ENCODE data around the gene TRIM56.

The TRIM56 gene

DNA sequence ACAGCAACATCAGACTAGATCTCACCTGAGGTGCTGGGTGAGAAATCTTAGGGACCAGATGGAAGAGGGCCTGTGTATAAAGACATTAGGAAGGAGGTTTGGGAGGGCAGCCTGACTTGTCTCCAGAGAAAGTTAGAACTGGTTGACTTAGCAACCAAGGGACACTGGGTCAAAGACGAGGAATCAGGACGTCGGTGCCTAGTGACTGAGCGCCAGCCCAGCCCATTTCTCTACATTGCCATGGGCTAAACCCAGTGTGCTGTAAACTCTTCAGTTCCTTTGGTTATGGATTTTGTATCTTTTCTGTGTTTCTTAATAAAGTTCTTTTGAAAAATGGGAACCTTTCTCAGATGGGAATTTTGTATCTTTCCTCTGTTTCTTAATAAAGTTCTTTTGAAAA is 12.3 kb downstream of the TRIM56 start:
- Histone ChIP-seq H2AFZ (ENCODE audit: low read depth, low read length) (no peak overlapping the region), H3K23ac (ENCODE audit: low read length in 2 of 2) (no peak overlapping the region), H3K18ac (ENCODE audit: low read depth in 1 of 2, low read length in 2 of 2) (no peak overlapping the region), H2BK12ac (ENCODE audit: low read length in 2 of 2) (no peak overlapping the region), H3K4me3 (ENCODE audit: insufficient read depth in 1 of 2, low read depth in 1 of 2, low read length in 2 of 2) (no peak overlapping the region), H2BK15ac (ENCODE audit: low read depth, poor library complexity, severe bottlenecking) (no peak overlapping the region), H3K4me1 (ENCODE audit: control insufficient read depth, insufficient read depth, low read depth, low read length) (peaks cover 23% of the 10 kb centered on the region), H3K4me2 (ENCODE audit: low read length, poor library complexity, severe bottlenecking) (no peak overlapping the region), H2BK120ac (ENCODE audit: low read depth, low read length) (no peak overlapping the region), H2BK5ac (ENCODE audit: low read depth, low read length, poor library complexity, severe bottlenecking) (no peak overlapping the region), H3K27me3 (ENCODE audit: control insufficient read depth in 1 of 2, insufficient read depth in 1 of 2, low read length in 2 of 2) (no peaks in the 10 kb centered on the region), H2AK5ac (ENCODE audit: low read length, severe bottlenecking) (peak overlapping the region; percentile 6), H3K4ac (ENCODE audit: low read depth in 1 of 2, low read length in 2 of 2) (no peak overlapping the region), H3K79me1 (replicated peaks; ENCODE audit: low read length, poor library complexity, severe bottlenecking) (peaks cover 12% of the 10 kb centered on the region), H3K14ac (ENCODE audit: low read length in 2 of 2) (no peak overlapping the region), H3K9me3 (ENCODE audit: control insufficient read depth, low read length) (no peaks in the 10 kb centered on the region), H3K9ac (ENCODE audit: low read length) (no peak overlapping the region), H4K8ac (ENCODE audit: low read length) (no peak overlapping the region), H3K27ac (ENCODE audit: low read length, poor library complexity, severe bottlenecking) (no peak overlapping the region), H4K91ac (ENCODE audit: low read length) (no peak overlapping the region), H3K36me3 (ENCODE audit: control insufficient read depth in 1 of 2, insufficient read depth in 2 of 2, low read depth in 1 of 2, low read length in 2 of 2) (no peaks in the 10 kb centered on the region)
- DNase-seq = no peak
- WGBS = 97% methylated on average over 4 of the region's 4 CpGs

DNA sequence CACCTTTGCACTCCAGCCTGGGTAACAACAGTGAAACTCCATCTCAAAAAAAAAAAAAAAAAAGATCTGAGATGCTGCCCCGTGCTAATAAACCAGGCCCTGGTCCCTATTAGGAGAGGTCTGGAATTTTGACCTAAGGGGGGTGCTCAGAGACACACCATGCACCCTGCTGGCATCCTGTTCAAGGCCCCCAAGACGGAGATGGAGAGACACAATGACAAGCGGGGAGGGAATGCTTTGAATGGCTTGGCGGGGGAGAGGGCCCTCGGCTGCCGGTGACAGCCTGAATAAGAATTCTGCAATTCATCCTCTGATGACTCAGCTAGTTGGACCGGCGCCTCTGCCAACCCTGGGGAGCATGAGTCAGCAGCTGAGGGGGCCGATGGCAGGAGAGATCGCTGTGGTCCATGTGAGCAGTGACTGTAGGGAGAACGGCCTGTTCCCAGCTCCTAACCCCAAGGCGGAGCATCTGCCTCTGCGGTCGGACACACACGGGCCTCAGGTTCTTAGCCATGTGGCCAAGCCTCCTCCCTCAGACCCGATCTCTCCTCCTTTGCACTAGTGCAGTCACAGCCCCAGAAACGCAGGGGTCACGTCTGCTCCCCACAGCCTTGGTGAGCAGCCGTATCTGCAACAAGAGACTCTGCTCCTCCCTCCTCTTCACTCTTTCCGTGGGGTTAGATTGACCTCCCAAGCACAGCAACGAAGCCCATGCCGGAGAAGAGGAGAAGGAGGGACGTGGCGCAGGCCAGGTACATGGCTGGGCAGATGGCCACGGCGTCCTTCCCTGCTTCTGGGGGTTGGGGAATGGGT is 14.9 kb downstream of the TRIM56 start:
- Histone ChIP-seq H3K14ac (ENCODE audit: low read length in 2 of 2) (peak overlapping the region in 1 of 2 experiments; percentile 86), H3K36me3 (ENCODE audit: control insufficient read depth in 1 of 2, insufficient read depth in 2 of 2, low read depth in 1 of 2, low read length in 2 of 2) (no peaks in the 10 kb centered on the region), H3K4ac (ENCODE audit: low read depth in 1 of 2, low read length in 2 of 2) (peak overlapping the region; percentile 92 to 99), H3K23ac (ENCODE audit: low read length in 2 of 2) (peak overlapping the region in 1 of 2 experiments; percentile 84), H2BK120ac (ENCODE audit: low read depth, low read length) (peak overlapping the region; percentile 86), H2BK5ac (ENCODE audit: low read depth, low read length, poor library complexity, severe bottlenecking) (peak overlapping the region; percentile 97), H2AK5ac (ENCODE audit: low read length, severe bottlenecking) (peak overlapping the region; percentile 99), H3K27ac (ENCODE audit: low read length, poor library complexity, severe bottlenecking) (peak overlapping the region; percentile 97), H3K9me3 (ENCODE audit: control insufficient read depth, low read length) (no peaks in the 10 kb centered on the region), H3K4me3 (ENCODE audit: insufficient read depth in 1 of 2, low read depth in 1 of 2, low read length in 2 of 2) (peak overlapping the region in 1 of 2 experiments; percentile 51), H3K18ac (ENCODE audit: low read depth in 1 of 2, low read length in 2 of 2) (peak overlapping the region; percentile 93 to 99), H2BK12ac (ENCODE audit: low read length in 2 of 2) (peak overlapping the region; percentile 100), H3K4me1 (ENCODE audit: control insufficient read depth, insufficient read depth, low read depth, low read length) (peaks cover 20% of the 10 kb centered on the region), H2BK15ac (ENCODE audit: low read depth, poor library complexity, severe bottlenecking) (peak overlapping the region; percentile 92), H3K4me2 (ENCODE audit: low read length, poor library complexity, severe bottlenecking) (peak overlapping the region; percentile 1), H3K27me3 (ENCODE audit: control insufficient read depth in 1 of 2, insufficient read depth in 1 of 2, low read length in 2 of 2) (no peaks in the 10 kb centered on the region), H4K8ac (ENCODE audit: low read length) (peak overlapping the region; percentile 99), H3K79me1 (replicated peaks; ENCODE audit: low read length, poor library complexity, severe bottlenecking) (peaks cover 9% of the 10 kb centered on the region), H2AFZ (ENCODE audit: low read depth, low read length) (no peak overlapping the region), H4K91ac (ENCODE audit: low read length) (peak overlapping the region; percentile 99), H3K9ac (ENCODE audit: low read length) (peak overlapping the region; percentile 82)
- peak; percentile 99 for DNase-seq
- WGBS = 20% methylated on average over 23 of the region's 26 CpGs

DNA sequence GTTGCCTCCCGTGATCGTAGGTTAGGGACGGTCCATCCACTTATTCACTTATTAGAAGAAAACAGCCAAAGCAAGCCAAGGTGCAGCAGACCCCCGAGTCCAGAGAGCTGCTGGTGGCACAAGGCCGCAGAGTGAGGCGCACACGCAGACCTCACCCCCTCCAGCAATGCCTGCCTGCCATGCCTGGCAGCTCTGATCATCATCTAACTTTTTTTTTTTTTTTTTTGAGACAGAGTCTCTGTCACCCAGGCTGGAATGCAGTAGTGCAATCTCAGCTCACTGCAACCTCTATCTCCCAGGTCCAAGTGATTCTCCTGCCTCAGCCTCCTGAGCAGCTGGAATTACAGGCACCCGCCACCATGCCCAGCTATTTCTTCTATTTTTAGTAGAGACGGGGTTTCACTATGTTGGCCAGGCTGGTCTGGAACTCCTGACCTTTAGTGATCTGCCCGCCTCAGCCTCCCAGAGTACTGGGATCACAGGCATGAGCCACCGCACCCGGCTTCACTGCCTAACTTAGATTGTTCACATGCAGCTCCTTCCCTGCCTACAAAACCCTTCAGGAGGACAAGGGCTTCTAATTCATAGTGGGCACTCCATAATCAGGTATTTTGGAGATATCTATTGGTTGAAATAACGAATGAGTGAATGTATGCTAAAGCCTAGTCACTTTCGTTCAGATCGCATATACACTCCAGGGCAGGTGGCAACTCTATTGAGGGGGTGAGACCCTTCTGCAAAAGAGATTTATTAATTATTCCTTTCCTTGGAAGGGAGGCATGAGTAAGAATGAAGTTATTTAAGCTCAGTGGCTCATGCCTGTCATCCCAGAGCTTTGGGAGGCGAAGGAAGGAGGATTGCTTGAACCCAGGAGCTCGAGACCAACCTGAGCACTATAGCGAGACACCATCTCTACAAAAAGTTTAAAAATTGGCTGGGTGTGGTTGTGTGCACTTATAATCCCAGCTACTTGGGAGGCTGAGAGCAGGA is 15.9 kb downstream of the TRIM56 start:
- Histone ChIP-seq H2AK5ac (ENCODE audit: low read length, severe bottlenecking) (peak overlapping the region; percentile 99), H3K9ac (ENCODE audit: low read length) (peak overlapping the region; percentile 78), H3K4ac (ENCODE audit: low read depth in 1 of 2, low read length in 2 of 2) (peak overlapping the region; percentile 92 to 99), H3K23ac (ENCODE audit: low read length in 2 of 2) (peak overlapping the region in 1 of 2 experiments; percentile 63), H2BK15ac (ENCODE audit: low read depth, poor library complexity, severe bottlenecking) (peak overlapping the region; percentile 92), H3K4me2 (ENCODE audit: low read length, poor library complexity, severe bottlenecking) (peak overlapping the region; percentile 1), H2BK5ac (ENCODE audit: low read depth, low read length, poor library complexity, severe bottlenecking) (peak overlapping the region; percentile 84), H3K27ac (ENCODE audit: low read length, poor library complexity, severe bottlenecking) (peak overlapping the region; percentile 97), H2AFZ (ENCODE audit: low read depth, low read length) (peak overlapping the region; percentile 16), H3K27me3 (ENCODE audit: control insufficient read depth in 1 of 2, insufficient read depth in 1 of 2, low read length in 2 of 2) (no peaks in the 10 kb centered on the region), H3K79me1 (replicated peaks; ENCODE audit: low read length, poor library complexity, severe bottlenecking) (peaks cover 3% of the 10 kb centered on the region), H4K8ac (ENCODE audit: low read length) (peak overlapping the region; percentile 99), H3K14ac (ENCODE audit: low read length in 2 of 2) (peak overlapping the region in 1 of 2 experiments; percentile 80), H3K18ac (ENCODE audit: low read depth in 1 of 2, low read length in 2 of 2) (peak overlapping the region; percentile 93 to 99), H3K4me1 (ENCODE audit: control insufficient read depth, insufficient read depth, low read depth, low read length) (peaks cover 17% of the 10 kb centered on the region), H3K9me3 (ENCODE audit: control insufficient read depth, low read length) (no peaks in the 10 kb centered on the region), H3K4me3 (ENCODE audit: insufficient read depth in 1 of 2, low read depth in 1 of 2, low read length in 2 of 2) (peak overlapping the region in 1 of 2 experiments; percentile 61), H4K91ac (ENCODE audit: low read length) (peak overlapping the region; percentile 99), H2BK120ac (ENCODE audit: low read depth, low read length) (peak overlapping the region; percentile 86), H3K36me3 (ENCODE audit: control insufficient read depth in 1 of 2, insufficient read depth in 2 of 2, low read depth in 1 of 2, low read length in 2 of 2) (no peaks in the 10 kb centered on the region), H2BK12ac (ENCODE audit: low read length in 2 of 2) (peak overlapping the region; percentile 100)
- no peak for DNase-seq
- WGBS = 88% methylated on average over 18 of the region's 18 CpGs
